GM19099 (cell line): ENCODE results near the gene USP13.

Source experiments
- POLR2A ChIP-seq: IDR thresholded peaks from 3 replicates; pipeline ENCODE4 v1.6.1; 2011; ENCODE audit warnings: low read depth; ENCODE audit not compliant: insufficient read length; ENCODE audit errors: extremely low read depth

USP13 gene

DNA sequence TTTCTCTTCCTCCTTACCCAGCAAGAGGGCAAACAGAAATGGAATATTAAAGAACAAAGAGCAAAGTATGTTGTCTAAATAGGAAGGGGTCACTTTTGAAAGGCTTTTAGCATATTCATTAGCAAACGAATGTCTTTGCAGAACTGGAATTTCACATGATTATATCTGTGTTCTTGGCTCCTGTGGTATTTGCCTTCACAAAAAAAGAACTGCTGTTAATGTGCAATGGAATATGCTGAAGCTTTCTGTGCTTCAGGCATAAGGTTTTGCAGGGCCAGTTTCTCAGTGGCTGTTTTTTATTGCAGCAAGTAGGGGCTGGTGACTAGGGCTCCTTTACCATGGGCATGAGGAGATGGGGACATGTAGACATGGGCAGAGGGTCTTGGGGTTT is 173.4 kb downstream of the USP13 start:
- no peak for TF ChIP-seq POLR2A

- no peak for TF ChIP-seq POLR2A
Measured at GRCh38 chr3:179828738-179829137, 175.9 kb downstream of the USP13 start.

DNA sequence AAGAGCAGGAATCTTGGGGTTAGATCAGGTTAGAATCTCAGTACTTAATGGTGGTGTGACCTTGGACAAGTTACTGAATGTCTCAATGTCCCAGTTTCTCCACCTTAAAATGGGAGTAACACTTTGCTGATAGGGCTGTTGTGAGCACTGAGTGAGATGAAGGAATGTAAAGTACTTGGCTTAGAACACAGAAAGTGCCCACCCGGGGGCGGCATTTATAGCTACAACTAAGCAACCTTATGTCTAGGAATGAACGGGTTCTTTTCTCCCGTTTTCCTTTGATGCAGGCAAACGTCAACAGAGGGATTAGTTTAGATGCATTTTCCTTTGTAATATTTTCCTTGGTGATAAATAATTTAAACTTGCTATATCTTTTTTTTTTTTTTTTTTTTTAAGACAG is 176.6 kb downstream of the USP13 start:
- TF ChIP-seq POLR2A: no peak

DNA sequence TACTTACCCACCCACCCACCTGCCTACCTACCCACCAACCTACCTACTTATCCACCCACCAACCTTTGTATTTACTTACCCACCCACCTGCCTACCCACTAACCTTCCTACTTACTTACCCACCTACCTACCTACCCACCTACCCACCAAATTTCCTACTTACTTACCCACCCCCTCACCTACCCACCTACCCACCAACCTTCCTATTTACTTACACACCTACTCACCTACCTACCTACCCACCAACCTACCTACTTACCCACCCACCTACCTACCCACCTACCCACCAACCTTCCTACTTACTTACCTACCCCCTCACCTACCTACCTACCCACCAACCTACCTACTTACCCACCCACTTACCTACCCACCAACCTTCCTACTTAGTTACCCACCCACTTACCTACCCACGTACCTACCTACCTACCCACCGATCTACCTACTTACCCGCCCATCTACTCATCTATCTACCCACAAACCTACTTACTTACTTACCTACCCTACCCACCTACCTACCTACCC is 179.6 kb downstream of the USP13 start:
- no peak for TF ChIP-seq POLR2A

GRCh38 chr3:179833294-179833693 is 180.5 kb downstream of the USP13 start:
- no peak for TF ChIP-seq POLR2A

GRCh38 chr3:179837374-179837773 is 184.5 kb downstream of the USP13 start:
- TF ChIP-seq POLR2A: no peak
